ENCODE data around the gene CSAD.

DNA sequence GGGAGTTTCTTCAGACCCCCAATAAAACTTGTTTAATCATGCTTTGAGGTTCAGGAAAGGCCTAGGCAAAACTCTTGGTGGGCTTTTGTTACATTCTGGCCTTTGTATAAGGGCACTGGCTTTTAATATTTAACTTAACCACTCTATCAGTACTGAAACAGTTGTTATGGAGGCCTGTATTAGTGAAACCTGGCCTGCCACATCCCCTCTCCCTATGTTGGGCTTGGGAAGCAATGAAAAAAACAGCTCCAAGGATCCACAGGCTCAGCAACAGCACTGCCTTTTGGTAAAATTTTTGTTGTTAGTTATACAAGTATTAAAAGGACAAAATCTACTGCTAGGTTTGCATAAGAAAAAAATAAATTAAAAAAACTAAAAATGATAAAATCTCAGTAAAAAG, 66.8 kb downstream of the CSAD start:
- TF ChIP-seq, protein P1, sequence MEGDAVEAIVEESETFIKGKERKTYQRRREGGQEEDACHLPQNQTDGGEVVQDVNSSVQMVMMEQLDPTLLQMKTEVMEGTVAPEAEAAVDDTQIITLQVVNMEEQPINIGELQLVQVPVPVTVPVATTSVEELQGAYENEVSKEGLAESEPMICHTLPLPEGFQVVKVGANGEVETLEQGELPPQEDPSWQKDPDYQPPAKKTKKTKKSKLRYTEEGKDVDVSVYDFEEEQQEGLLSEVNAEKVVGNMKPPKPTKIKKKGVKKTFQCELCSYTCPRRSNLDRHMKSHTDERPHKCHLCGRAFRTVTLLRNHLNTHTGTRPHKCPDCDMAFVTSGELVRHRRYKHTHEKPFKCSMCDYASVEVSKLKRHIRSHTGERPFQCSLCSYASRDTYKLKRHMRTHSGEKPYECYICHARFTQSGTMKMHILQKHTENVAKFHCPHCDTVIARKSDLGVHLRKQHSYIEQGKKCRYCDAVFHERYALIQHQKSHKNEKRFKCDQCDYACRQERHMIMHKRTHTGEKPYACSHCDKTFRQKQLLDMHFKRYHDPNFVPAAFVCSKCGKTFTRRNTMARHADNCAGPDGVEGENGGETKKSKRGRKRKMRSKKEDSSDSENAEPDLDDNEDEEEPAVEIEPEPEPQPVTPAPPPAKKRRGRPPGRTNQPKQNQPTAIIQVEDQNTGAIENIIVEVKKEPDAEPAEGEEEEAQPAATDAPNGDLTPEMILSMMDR (conservative IDR thresholded peaks at IDR 0.05 in 1 of 2, IDR thresholded peaks at IDR 0.05 in 1 of 2; ENCODE audit: extremely low read depth in 1 of 2, insufficient read depth in 1 of 2, low read depth in 1 of 2, low read length in 2 of 2): no peak
- no peak for TF ChIP-seq EZH2 (IDR thresholded peaks at IDR 0.05; ENCODE audit: borderline replicate concordance, low read length)

All from mammary epithelial cell (primary cell).